ENCODE results near the gene FKBP1B.
"Not testable (repeated sequence)": the region's sequence is repeated elsewhere in the genome, so short reads cannot be mapped to it uniquely, and the experiment has no call there.

Gene FKBP1B

GRCh38 chr2:24040511-24040910 is 9.0 kb upstream of the FKBP1B start:
- Histone ChIP-seq H3K23ac (ENCODE audit: low read length in 2 of 2) (no peak overlapping the region), H2BK15ac (ENCODE audit: low read depth, poor library complexity, severe bottlenecking) (no peak overlapping the region), H2BK12ac (ENCODE audit: low read length in 2 of 2) (no peak overlapping the region), H3K9ac (ENCODE audit: low read length) (no peak overlapping the region), H2AK5ac (ENCODE audit: low read length, severe bottlenecking) (no peak overlapping the region), H3K4me3 (ENCODE audit: insufficient read depth in 1 of 2, low read depth in 1 of 2, low read length in 2 of 2) (no peak overlapping the region), H2BK120ac (ENCODE audit: low read depth, low read length) (no peak overlapping the region), H3K27ac (ENCODE audit: low read length, poor library complexity, severe bottlenecking) (no peak overlapping the region), H4K8ac (ENCODE audit: low read length) (no peak overlapping the region), H3K18ac (ENCODE audit: low read depth in 1 of 2, low read length in 2 of 2) (no peak overlapping the region), H4K91ac (ENCODE audit: low read length) (no peak overlapping the region), H3K79me1 (replicated peaks; ENCODE audit: low read length, poor library complexity, severe bottlenecking) (peaks cover 10% of the 10 kb centered on the region), H3K9me3 (ENCODE audit: control insufficient read depth, low read length) (no peaks in the 10 kb centered on the region), H2AFZ (ENCODE audit: low read depth, low read length) (no peak overlapping the region), H3K36me3 (ENCODE audit: control insufficient read depth in 1 of 2, insufficient read depth in 2 of 2, low read depth in 1 of 2, low read length in 2 of 2) (peaks cover 8 to 32% of the 10 kb centered on the region in 2 experiments), H3K27me3 (ENCODE audit: control insufficient read depth in 1 of 2, insufficient read depth in 1 of 2, low read length in 2 of 2) (no peaks in the 10 kb centered on the region), H3K4ac (ENCODE audit: low read depth in 1 of 2, low read length in 2 of 2) (no peak overlapping the region), H3K4me2 (ENCODE audit: low read length, poor library complexity, severe bottlenecking) (no peak overlapping the region), H2BK5ac (ENCODE audit: low read depth, low read length, poor library complexity, severe bottlenecking) (no peak overlapping the region), H3K4me1 (ENCODE audit: control insufficient read depth, insufficient read depth, low read depth, low read length) (no peaks in the 10 kb centered on the region), H3K14ac (ENCODE audit: low read length in 2 of 2) (no peak overlapping the region)
- DNase-seq = no peak
- 100% methylated on average over 3 of the region's 4 CpGs for WGBS

- not testable (repeated sequence) for H3K14ac ChIP-seq (ENCODE audit: low read length in 2 of 2); H4K91ac ChIP-seq (ENCODE audit: low read length); H2BK5ac ChIP-seq (ENCODE audit: low read depth, low read length, poor library complexity, severe bottlenecking); DNase-seq; H4K8ac ChIP-seq (ENCODE audit: low read length); H3K4me3 ChIP-seq (ENCODE audit: insufficient read depth in 1 of 2, low read depth in 1 of 2, low read length in 2 of 2); H2AK5ac ChIP-seq (ENCODE audit: low read length, severe bottlenecking); H3K4ac ChIP-seq (ENCODE audit: low read depth in 1 of 2, low read length in 2 of 2); H3K27ac ChIP-seq (ENCODE audit: low read length, poor library complexity, severe bottlenecking); H2BK120ac ChIP-seq (ENCODE audit: low read depth, low read length); H3K9ac ChIP-seq (ENCODE audit: low read length); H2BK12ac ChIP-seq (ENCODE audit: low read length in 2 of 2); H3K4me2 ChIP-seq (ENCODE audit: low read length, poor library complexity, severe bottlenecking); H2BK15ac ChIP-seq (ENCODE audit: low read depth, poor library complexity, severe bottlenecking); H3K9me3 ChIP-seq (ENCODE audit: control insufficient read depth, low read length); H3K23ac ChIP-seq (ENCODE audit: low read length in 2 of 2); H3K4me1 ChIP-seq (ENCODE audit: control insufficient read depth, insufficient read depth, low read depth, low read length); H3K27me3 ChIP-seq (ENCODE audit: control insufficient read depth in 1 of 2, insufficient read depth in 1 of 2, low read length in 2 of 2); H3K18ac ChIP-seq (ENCODE audit: low read depth in 1 of 2, low read length in 2 of 2); H2AFZ ChIP-seq (ENCODE audit: low read depth, low read length)
- Histone ChIP-seq H3K36me3 (ENCODE audit: control insufficient read depth in 1 of 2, insufficient read depth in 2 of 2, low read depth in 1 of 2, low read length in 2 of 2) (peaks cover 8 to 13% of the 10 kb centered on the region in 2 experiments), H3K79me1 (replicated peaks; ENCODE audit: low read length, poor library complexity, severe bottlenecking) (peaks cover 17% of the 10 kb centered on the region)
- 100% methylated on average over 5 of the region's 6 CpGs for WGBS
Measured at GRCh38 chr2:24043133-24043532, 6.4 kb upstream of the FKBP1B start.

- no peak overlapping the region for H2AK5ac ChIP-seq (ENCODE audit: low read length, severe bottlenecking)
- no peak overlapping the region for H2BK12ac ChIP-seq (ENCODE audit: low read length in 2 of 2)
- H2BK120ac ChIP-seq (ENCODE audit: low read depth, low read length) = no peak overlapping the region
- H2BK15ac ChIP-seq (ENCODE audit: low read depth, poor library complexity, severe bottlenecking) = no peak overlapping the region
- H3K23ac ChIP-seq (ENCODE audit: low read length in 2 of 2) = no peak overlapping the region
- H3K14ac ChIP-seq (ENCODE audit: low read length in 2 of 2) = no peak overlapping the region
- no peak overlapping the region for H2AFZ ChIP-seq (ENCODE audit: low read depth, low read length)
- H3K18ac ChIP-seq (ENCODE audit: low read depth in 1 of 2, low read length in 2 of 2) = no peak overlapping the region
- H3K9ac ChIP-seq (ENCODE audit: low read length) = peak overlapping the region; percentile 87
- H3K9me3 ChIP-seq (ENCODE audit: control insufficient read depth, low read length) = no peaks in the 10 kb centered on the region
- no peak for DNase-seq
- no peak overlapping the region for H3K27ac ChIP-seq (ENCODE audit: low read length, poor library complexity, severe bottlenecking)
- H3K27me3 ChIP-seq (ENCODE audit: control insufficient read depth in 1 of 2, insufficient read depth in 1 of 2, low read length in 2 of 2) = no peaks in the 10 kb centered on the region
- peak overlapping the region; percentile 19 for H3K4me2 ChIP-seq (ENCODE audit: low read length, poor library complexity, severe bottlenecking)
- H3K4me1 ChIP-seq (ENCODE audit: control insufficient read depth, insufficient read depth, low read depth, low read length) = peaks cover 6% of the 10 kb centered on the region
- H3K36me3 ChIP-seq (ENCODE audit: control insufficient read depth in 1 of 2, insufficient read depth in 2 of 2, low read depth in 1 of 2, low read length in 2 of 2) = no peaks in the 10 kb centered on the region
- H3K4ac ChIP-seq (ENCODE audit: low read depth in 1 of 2, low read length in 2 of 2) = no peak overlapping the region
- no peak overlapping the region for H4K91ac ChIP-seq (ENCODE audit: low read length)
- H2BK5ac ChIP-seq (ENCODE audit: low read depth, low read length, poor library complexity, severe bottlenecking) = no peak overlapping the region
- no peak overlapping the region for H4K8ac ChIP-seq (ENCODE audit: low read length)
- 89% methylated on average over 8 of the region's 11 CpGs for WGBS
- H3K79me1 ChIP-seq (replicated peaks; ENCODE audit: low read length, poor library complexity, severe bottlenecking) = peaks cover 11% of the 10 kb centered on the region
- H3K4me3 ChIP-seq (ENCODE audit: insufficient read depth in 1 of 2, low read depth in 1 of 2, low read length in 2 of 2) = peak overlapping the region in 1 of 2 experiments; percentile 95
Measured at GRCh38 chr2:24045511-24046508, 3.7 kb upstream of the FKBP1B start.

GRCh38 chr2:24046599-24046929 is 3.0 kb upstream of the FKBP1B start:
- peak overlapping the region; percentile 87 for H3K4me2 ChIP-seq (ENCODE audit: low read length, poor library complexity, severe bottlenecking)
- DNase-seq = no peak
- no peaks in the 10 kb centered on the region for H3K27me3 ChIP-seq (ENCODE audit: control insufficient read depth in 1 of 2, insufficient read depth in 1 of 2, low read length in 2 of 2)
- no peak overlapping the region for H3K18ac ChIP-seq (ENCODE audit: low read depth in 1 of 2, low read length in 2 of 2)
- H3K4me3 ChIP-seq (ENCODE audit: insufficient read depth in 1 of 2, low read depth in 1 of 2, low read length in 2 of 2) = peak overlapping the region in 1 of 2 experiments; percentile 95
- no peak overlapping the region for H4K8ac ChIP-seq (ENCODE audit: low read length)
- no peak overlapping the region for H4K91ac ChIP-seq (ENCODE audit: low read length)
- no peak overlapping the region for H2AFZ ChIP-seq (ENCODE audit: low read depth, low read length)
- no peak overlapping the region for H3K14ac ChIP-seq (ENCODE audit: low read length in 2 of 2)
- peak overlapping the region; percentile 87 for H3K9ac ChIP-seq (ENCODE audit: low read length)
- H3K9me3 ChIP-seq (ENCODE audit: control insufficient read depth, low read length) = no peaks in the 10 kb centered on the region
- H2AK5ac ChIP-seq (ENCODE audit: low read length, severe bottlenecking) = no peak overlapping the region
- no peak overlapping the region for H3K4ac ChIP-seq (ENCODE audit: low read depth in 1 of 2, low read length in 2 of 2)
- H3K36me3 ChIP-seq (ENCODE audit: control insufficient read depth in 1 of 2, insufficient read depth in 2 of 2, low read depth in 1 of 2, low read length in 2 of 2) = no peaks in the 10 kb centered on the region
- peaks cover 6% of the 10 kb centered on the region for H3K4me1 ChIP-seq (ENCODE audit: control insufficient read depth, insufficient read depth, low read depth, low read length)
- no peak overlapping the region for H2BK15ac ChIP-seq (ENCODE audit: low read depth, poor library complexity, severe bottlenecking)
- peaks cover 11% of the 10 kb centered on the region for H3K79me1 ChIP-seq (replicated peaks; ENCODE audit: low read length, poor library complexity, severe bottlenecking)
- no peak overlapping the region for H3K27ac ChIP-seq (ENCODE audit: low read length, poor library complexity, severe bottlenecking)
- no peak overlapping the region for H2BK12ac ChIP-seq (ENCODE audit: low read length in 2 of 2)
- WGBS = 0% methylated on average over 1 of the region's 2 CpGs
- no peak overlapping the region for H3K23ac ChIP-seq (ENCODE audit: low read length in 2 of 2)
- no peak overlapping the region for H2BK120ac ChIP-seq (ENCODE audit: low read depth, low read length)
- H2BK5ac ChIP-seq (ENCODE audit: low read depth, low read length, poor library complexity, severe bottlenecking) = no peak overlapping the region
